IPS-15b (cell line): Measurements from ENCODE around the gene CEP131.

Experiments used
- H3K27me3 ChIP-seq: one replicate; pipeline ENCODE4 v1.6.1; 2013; ENCODE audit warnings: low read length; ENCODE audit not compliant: control insufficient read depth, insufficient read depth
- H3K36me3 ChIP-seq: one replicate; pipeline ENCODE4 v1.6.1; 2013; ENCODE audit warnings: low read length; ENCODE audit not compliant: control insufficient read depth, insufficient read depth
- H3K4me1 ChIP-seq: one replicate; pipeline ENCODE4 v1.6.1; 2013; ENCODE audit warnings: mild to moderate bottlenecking, low read length; ENCODE audit not compliant: control insufficient read depth, insufficient read depth
- H3K4me3 ChIP-seq: one replicate; pipeline ENCODE4 v1.5.1; 2013; ENCODE audit warnings: low read depth, low read length
- H3K9ac ChIP-seq: one replicate; pipeline ENCODE4 v1.6.1; 2013; ENCODE audit warnings: low read depth, mild to moderate bottlenecking, low read length
- H3K9me3 ChIP-seq: one replicate; pipeline ENCODE4 v1.6.1; 2013; ENCODE audit warnings: mild to moderate bottlenecking, low read length; ENCODE audit not compliant: control insufficient read depth, insufficient read depth

The CEP131 gene

GRCh38 chr17:81250286-81251093, 27.7 kb upstream of the CEP131 start:
- Histone ChIP-seq H3K9me3 (no peaks in the 10 kb centered on the region), H3K27me3 (no peaks in the 10 kb centered on the region), H3K9ac (no peak overlapping the region), H3K4me1 (no peaks in the 10 kb centered on the region), H3K4me3 (no peak overlapping the region), H3K36me3 (peaks cover 10% of the 10 kb centered on the region)

- Histone ChIP-seq H3K36me3 (peaks cover 10% of the 10 kb centered on the region), H3K4me3 (no peak overlapping the region), H3K4me1 (no peaks in the 10 kb centered on the region), H3K9me3 (no peaks in the 10 kb centered on the region), H3K9ac (no peak overlapping the region), H3K27me3 (no peaks in the 10 kb centered on the region)
These were observed 26.7 kb upstream of the CEP131 start for GRCh38 chr17:81249223-81250040.

- Histone ChIP-seq H3K36me3 (peaks cover 10% of the 10 kb centered on the region), H3K9me3 (no peaks in the 10 kb centered on the region), H3K9ac (no peak overlapping the region), H3K4me1 (no peaks in the 10 kb centered on the region), H3K4me3 (no peak overlapping the region), H3K27me3 (no peaks in the 10 kb centered on the region)
These were observed 25.9 kb upstream of the CEP131 start for GRCh38 chr17:81248649-81249048.

DNA sequence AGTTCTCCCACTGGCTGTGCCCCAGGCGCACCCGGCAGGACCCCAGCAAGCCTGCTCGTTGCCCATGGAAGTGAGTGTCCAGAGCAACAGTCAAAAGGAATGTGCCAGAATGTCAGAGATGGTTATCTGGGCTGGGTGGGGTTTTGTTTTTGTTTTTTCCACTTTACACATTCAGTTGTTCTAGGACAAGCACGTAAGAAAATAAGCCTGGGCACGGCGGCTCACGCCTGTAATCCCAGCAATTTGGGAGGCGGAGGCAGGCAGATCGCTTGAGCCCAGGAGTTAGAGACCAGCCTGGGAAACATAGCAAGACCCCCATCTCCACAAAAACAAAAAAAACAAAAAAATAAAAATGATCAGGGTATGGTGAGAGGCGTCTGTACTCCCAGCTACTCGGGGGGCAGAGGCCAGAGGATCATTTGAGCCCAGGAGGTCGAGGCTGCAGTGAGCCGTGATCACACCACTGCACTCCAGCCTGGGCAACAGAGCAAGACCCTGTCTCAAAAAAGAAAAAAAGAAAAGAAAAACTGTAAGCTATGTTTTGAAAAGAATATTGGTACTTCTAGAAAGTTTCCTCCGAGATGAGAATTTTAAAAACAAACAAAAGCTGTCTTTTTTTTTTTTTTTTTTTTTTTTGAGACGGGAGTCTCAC, 24.7 kb upstream of the CEP131 start:
- no peaks in the 10 kb centered on the region for H3K27me3 ChIP-seq
- H3K4me3 ChIP-seq, result no peak overlapping the region
- no peaks in the 10 kb centered on the region for H3K9me3 ChIP-seq
- peaks cover 10% of the 10 kb centered on the region for H3K36me3 ChIP-seq
- no peak overlapping the region for H3K9ac ChIP-seq
- peaks cover 5% of the 10 kb centered on the region for H3K4me1 ChIP-seq

GRCh38 chr17:81246679-81247338, 24.0 kb upstream of the CEP131 start:
- no peaks in the 10 kb centered on the region for H3K9me3 ChIP-seq
- no peak overlapping the region for H3K9ac ChIP-seq
- H3K4me1 ChIP-seq, result peaks cover 5% of the 10 kb centered on the region
- no peaks in the 10 kb centered on the region for H3K27me3 ChIP-seq
- peaks cover 7% of the 10 kb centered on the region for H3K36me3 ChIP-seq
- H3K4me3 ChIP-seq, result no peak overlapping the region

GRCh38 chr17:81246343-81246670, 23.5 kb upstream of the CEP131 start:
- H3K27me3 ChIP-seq, result no peaks in the 10 kb centered on the region
- H3K9me3 ChIP-seq, result no peaks in the 10 kb centered on the region
- no peak overlapping the region for H3K4me3 ChIP-seq
- H3K4me1 ChIP-seq, result peaks cover 5% of the 10 kb centered on the region
- H3K9ac ChIP-seq, result no peak overlapping the region
- H3K36me3 ChIP-seq, result peaks cover 8% of the 10 kb centered on the region

GRCh38 chr17:81245665-81246342, 23.0 kb upstream of the CEP131 start:
- Histone ChIP-seq H3K9ac (no peak overlapping the region), H3K9me3 (no peaks in the 10 kb centered on the region), H3K4me3 (no peak overlapping the region), H3K36me3 (peaks cover 10% of the 10 kb centered on the region), H3K27me3 (no peaks in the 10 kb centered on the region), H3K4me1 (peaks cover 5% of the 10 kb centered on the region)

DNA sequence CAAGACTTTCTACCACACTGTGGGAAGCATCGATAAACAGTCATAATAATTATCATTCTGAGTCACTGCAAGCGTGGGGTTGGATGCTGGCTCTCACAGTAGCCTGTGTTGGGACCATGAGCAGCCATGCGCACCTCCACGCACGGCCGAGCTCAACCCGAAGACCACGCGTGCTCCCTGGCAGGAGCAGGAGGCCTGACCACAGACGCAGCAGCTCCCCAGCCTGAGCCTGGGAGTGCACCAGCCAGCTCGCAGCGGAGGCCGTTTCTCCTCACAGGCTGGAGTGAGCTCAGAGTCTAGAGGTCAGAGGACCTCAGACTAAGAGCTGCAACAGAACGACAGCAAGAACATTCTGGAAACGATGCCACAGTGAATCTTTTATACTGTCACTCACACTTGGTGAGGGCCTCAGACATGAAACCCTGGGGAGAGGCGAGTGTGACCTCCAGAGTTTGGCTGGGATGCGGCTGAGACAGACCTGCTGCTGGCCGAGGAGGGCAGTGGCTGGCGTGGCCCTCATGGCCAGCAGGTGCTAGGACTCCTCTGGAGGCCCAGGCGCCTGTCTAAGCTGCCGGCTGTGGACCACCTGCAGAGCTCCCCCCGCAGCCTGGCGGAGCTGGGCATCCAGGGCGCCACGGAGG, 22.4 kb upstream of the CEP131 start:
- peaks cover 5% of the 10 kb centered on the region for H3K4me1 ChIP-seq
- peaks cover 8% of the 10 kb centered on the region for H3K36me3 ChIP-seq
- no peaks in the 10 kb centered on the region for H3K27me3 ChIP-seq
- H3K9ac ChIP-seq, result no peak overlapping the region
- H3K9me3 ChIP-seq, result no peaks in the 10 kb centered on the region
- H3K4me3 ChIP-seq, result no peak overlapping the region

- H3K27me3 ChIP-seq, result no peaks in the 10 kb centered on the region
- H3K36me3 ChIP-seq, result peaks cover 6% of the 10 kb centered on the region
- no peak overlapping the region for H3K9ac ChIP-seq
- peaks cover 5% of the 10 kb centered on the region for H3K4me1 ChIP-seq
- no peak overlapping the region for H3K4me3 ChIP-seq
- H3K9me3 ChIP-seq, result no peaks in the 10 kb centered on the region
These were observed 21.7 kb upstream of the CEP131 start for GRCh38 chr17:81244358-81245023.

GRCh38 chr17:81243333-81243664, 20.5 kb upstream of the CEP131 start:
- Histone ChIP-seq H3K27me3 (no peaks in the 10 kb centered on the region), H3K9me3 (no peaks in the 10 kb centered on the region), H3K4me1 (peaks cover 5% of the 10 kb centered on the region), H3K9ac (no peak overlapping the region), H3K36me3 (peaks cover 5% of the 10 kb centered on the region), H3K4me3 (no peak overlapping the region)
